T-helper 1 cell treated with Interleukin-12 subunit alpha and Interleukin-12 subunit beta and Interleukin-4 antibody, amounts not matched to agents 30 μg/mL and 1 μg/mL, for 36 hours (primary cell): ENCODE measurements around the gene PLAC1.

Experiments used
- H3K27ac Mint-ChIP-seq: one replicate; pipeline ENCODE4 v1.8.0; 2021; ENCODE audit warnings: mild to moderate bottlenecking, mixed read lengths
- H3K27me3 Mint-ChIP-seq: one replicate; pipeline ENCODE4 v1.8.0; 2021; ENCODE audit warnings: low read depth, mixed read lengths
- H3K36me3 Mint-ChIP-seq: one replicate; pipeline ENCODE4 v1.8.0; 2021; ENCODE audit warnings: low read depth, mixed read lengths
- H3K4me1 Mint-ChIP-seq: one replicate; pipeline ENCODE4 v1.8.0; 2021; ENCODE audit warnings: low read depth, mixed read lengths
- H3K4me3 Mint-ChIP-seq: one replicate; pipeline ENCODE4 v1.8.0; 2021; ENCODE audit warnings: mild to moderate bottlenecking, moderate library complexity, mixed read lengths
- H3K9me3 Mint-ChIP-seq: one replicate; pipeline ENCODE4 v1.8.0; 2021; ENCODE audit warnings: mixed read lengths

The PLAC1 gene

DNA sequence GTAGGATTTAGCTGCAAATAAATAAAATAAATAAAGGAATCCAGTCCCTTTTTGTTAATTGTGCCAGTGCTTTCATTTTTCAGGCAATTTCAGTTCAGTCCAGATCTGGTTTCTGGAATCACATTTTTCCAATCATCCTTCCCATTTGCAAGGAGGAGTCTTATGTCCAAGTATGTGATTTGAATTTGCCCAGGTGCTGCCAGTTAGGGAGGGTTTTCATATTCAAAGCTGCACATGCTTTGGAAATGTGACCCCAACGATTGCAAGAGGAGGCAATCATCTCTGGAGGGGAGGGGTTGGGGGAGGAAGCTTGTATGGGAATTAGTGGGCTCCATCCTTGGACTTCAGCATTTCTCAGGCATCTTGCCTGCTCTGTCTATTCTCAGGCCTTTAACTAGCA, 4.4 kb downstream of the PLAC1 start:
- Mint-ChIP-seq H3K27me3 (no peaks in the 10 kb centered on the region), H3K9me3 (no peaks in the 10 kb centered on the region), H3K36me3 (no peaks in the 10 kb centered on the region), H3K4me1 (peaks cover 7% of the 10 kb centered on the region), H3K27ac (no peak overlapping the region), H3K4me3 (no peak overlapping the region)

DNA sequence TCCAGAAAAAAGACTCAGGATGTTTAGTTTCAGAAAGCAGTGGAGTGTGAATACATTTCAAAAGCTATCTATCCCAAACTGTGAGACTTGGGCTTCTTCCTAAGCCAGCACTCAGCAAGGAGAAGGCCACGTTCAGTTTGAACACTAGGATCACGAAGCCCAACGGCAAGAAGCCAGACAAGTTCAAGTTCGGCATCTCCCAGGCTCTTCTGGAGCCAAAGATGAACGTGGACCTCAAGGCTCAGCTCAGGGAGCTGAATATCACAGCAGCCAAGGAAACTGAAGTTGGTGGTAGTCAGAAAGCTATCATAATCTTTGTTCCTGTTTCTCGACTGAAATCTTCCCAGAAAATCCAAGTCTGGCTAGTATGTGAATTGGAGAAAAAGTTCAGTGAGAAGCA, 7.6 kb downstream of the PLAC1 start:
- Mint-ChIP-seq H3K4me3 (no peak overlapping the region), H3K4me1 (peaks cover 7% of the 10 kb centered on the region), H3K9me3 (no peaks in the 10 kb centered on the region), H3K27me3 (no peaks in the 10 kb centered on the region), H3K27ac (no peak overlapping the region), H3K36me3 (no peaks in the 10 kb centered on the region)

DNA sequence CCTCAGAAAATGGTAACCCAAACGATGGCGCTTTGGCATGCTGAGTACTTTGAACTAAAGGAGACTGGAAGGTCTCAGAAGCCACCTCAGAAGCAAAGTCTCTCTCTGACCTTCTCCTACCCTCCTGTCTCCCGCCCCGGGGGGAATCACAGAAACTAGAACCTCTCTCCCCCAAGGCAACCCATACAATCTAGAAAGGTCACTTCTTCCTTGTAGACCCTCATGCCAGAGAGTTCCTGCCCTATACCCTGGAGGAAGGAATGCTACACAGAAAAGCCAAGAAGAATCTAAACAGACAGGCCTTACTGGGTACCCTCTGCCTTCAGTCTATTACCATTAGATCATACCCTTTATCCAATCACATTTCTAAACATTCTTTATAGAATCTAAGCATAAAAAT, 8.5 kb downstream of the PLAC1 start:
- Mint-ChIP-seq H3K4me3 (no peak overlapping the region), H3K4me1 (peaks cover 5% of the 10 kb centered on the region), H3K36me3 (no peaks in the 10 kb centered on the region), H3K9me3 (no peaks in the 10 kb centered on the region), H3K27ac (no peak overlapping the region), H3K27me3 (peaks cover 6% of the 10 kb centered on the region)

DNA sequence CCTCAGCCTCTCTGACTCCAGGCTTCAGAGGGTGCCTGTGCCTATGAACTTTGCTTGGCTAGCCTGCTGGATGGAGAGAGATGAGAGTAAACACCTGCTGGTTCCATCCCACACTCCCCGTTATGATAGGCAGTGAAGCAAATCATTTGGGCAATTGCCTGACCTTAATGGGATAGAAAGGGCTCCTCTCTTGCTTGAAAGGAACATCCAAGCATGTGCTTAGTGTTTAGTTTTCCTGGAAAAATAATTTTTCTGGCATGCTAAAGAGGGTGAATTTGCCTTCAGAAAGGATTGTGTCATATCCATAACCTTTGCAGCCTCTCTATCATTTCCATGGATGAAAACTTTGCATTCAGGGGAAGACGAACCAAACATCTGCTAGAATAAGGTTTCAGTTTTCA, 10.8 kb downstream of the PLAC1 start:
- Mint-ChIP-seq H3K4me1 (no peaks in the 10 kb centered on the region), H3K27ac (no peak overlapping the region), H3K27me3 (peaks cover 15% of the 10 kb centered on the region), H3K36me3 (no peaks in the 10 kb centered on the region), H3K9me3 (no peaks in the 10 kb centered on the region), H3K4me3 (no peak overlapping the region)

DNA sequence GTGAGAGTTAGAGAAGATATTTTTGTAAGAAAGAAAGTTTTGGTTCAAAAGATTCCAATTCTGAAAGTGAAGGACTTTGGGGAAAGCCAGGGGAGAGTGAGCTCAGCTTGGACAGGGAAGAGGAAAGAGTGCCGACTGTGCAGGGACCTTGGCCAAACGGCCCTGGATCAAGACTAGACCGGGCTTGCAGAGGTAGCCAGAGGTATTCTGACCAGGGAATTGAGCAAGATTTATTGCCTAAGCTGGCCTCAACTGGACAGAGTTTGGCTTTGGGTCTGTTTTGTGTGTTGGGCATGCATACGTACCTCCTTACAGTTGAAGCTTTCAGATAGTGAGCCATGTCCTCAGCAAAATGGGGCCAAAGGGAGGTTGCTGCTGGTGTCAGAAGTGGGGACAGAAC, 11.6 kb downstream of the PLAC1 start:
- H3K27me3 Mint-ChIP-seq: peaks cover 19% of the 10 kb centered on the region
- H3K27ac Mint-ChIP-seq: no peak overlapping the region
- H3K4me1 Mint-ChIP-seq: no peaks in the 10 kb centered on the region
- H3K4me3 Mint-ChIP-seq: no peak overlapping the region
- no peaks in the 10 kb centered on the region for H3K36me3 Mint-ChIP-seq
- no peaks in the 10 kb centered on the region for H3K9me3 Mint-ChIP-seq

DNA sequence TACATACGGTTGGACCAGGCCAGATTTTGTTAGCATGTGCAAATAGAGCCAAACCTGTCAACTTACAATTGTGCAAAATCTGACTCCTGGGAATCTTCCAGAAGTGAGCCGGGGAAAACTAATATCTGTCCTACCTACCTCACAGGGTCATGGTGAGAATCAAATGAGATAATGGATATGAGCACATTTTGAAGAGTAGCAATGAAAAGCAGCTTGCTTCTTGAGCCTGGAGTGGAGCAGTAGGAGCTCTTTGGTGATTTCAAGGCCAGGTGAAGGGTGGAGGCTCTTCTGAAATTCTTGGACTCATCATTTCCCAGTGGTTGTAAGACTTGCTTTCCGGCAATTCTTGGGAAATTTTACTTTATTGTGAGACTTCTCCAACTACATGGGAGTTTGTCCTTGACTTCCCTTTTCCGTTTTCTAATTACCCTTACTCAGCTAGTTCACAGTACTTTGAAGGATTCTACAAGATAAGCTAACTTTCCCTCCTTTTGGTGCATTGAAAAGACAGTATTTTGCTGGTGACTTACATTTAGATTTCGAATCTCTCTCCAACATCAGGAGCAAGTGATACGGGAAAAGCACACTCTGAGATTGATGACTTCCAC, 12.2 kb downstream of the PLAC1 start:
- Mint-ChIP-seq H3K27ac (no peak overlapping the region), H3K27me3 (peaks cover 19% of the 10 kb centered on the region), H3K4me3 (no peak overlapping the region), H3K9me3 (no peaks in the 10 kb centered on the region), H3K36me3 (no peaks in the 10 kb centered on the region), H3K4me1 (no peaks in the 10 kb centered on the region)

DNA sequence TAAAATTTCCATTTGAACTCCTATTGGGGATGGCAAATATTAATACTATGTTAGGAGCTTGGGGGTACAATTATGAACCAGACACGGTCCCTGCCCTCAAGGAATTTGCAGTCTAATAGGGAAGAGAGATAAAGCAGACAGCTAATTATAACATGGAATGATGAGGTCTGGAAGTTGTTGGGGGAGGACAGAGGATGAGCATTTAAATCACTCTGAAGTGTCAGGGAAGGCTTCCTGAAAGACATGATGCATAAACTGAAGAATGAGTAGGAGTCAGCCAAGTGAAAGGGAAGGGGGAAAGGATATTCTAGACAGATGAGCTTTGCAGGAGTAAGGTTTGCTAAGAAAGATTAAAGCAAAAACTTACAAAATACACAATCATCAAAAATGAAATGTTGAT, 15.9 kb downstream of the PLAC1 start:
- no peaks in the 10 kb centered on the region for H3K9me3 Mint-ChIP-seq
- H3K27me3 Mint-ChIP-seq: peaks cover 22% of the 10 kb centered on the region
- H3K36me3 Mint-ChIP-seq: no peaks in the 10 kb centered on the region
- no peaks in the 10 kb centered on the region for H3K4me1 Mint-ChIP-seq
- no peak overlapping the region for H3K27ac Mint-ChIP-seq
- no peak overlapping the region for H3K4me3 Mint-ChIP-seq

DNA sequence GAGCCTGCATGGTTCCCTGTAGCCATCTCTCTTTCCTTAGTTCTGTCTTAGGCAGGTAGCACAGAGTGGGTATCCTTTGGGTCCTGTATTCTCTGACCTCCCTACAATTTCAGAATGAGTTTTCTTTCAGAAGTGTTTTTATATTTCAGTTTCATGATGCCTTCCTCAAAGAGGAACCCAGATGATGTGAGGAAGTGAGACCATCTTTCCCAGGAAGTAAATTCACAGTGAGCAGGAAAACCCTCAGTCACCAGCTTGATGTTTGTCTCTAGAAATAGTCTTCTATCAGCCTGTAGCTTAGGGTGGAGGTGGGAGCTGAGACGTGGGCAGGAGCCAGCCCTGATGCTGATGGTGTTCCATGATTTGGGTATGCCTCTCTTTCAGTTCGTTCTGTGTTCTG, 16.9 kb downstream of the PLAC1 start:
- no peaks in the 10 kb centered on the region for H3K9me3 Mint-ChIP-seq
- H3K4me3 Mint-ChIP-seq: no peak overlapping the region
- H3K27ac Mint-ChIP-seq: no peak overlapping the region

DNA sequence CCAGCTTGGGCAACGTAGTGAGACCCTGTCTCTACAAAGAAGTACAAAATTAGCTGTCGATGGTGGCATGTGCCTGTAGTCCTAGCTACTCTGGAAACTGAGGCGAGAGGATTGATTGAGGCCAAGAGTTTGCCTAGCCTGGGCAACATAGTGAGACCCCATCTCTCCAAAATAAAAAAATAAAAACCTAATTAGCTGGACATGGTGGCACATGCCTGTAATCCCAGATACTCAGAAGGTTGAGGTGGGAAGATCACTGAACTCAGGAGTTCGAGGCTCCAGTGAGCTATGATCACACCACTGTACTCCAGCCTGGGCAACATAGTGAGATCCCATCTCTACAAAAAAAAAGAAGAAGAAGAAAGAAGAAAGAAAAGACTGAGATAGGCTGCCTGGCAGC, 17.4 kb downstream of the PLAC1 start:
- Mint-ChIP-seq H3K36me3 (no peaks in the 10 kb centered on the region), H3K4me1 (no peaks in the 10 kb centered on the region), H3K4me3 (no peak overlapping the region), H3K27me3 (peaks cover 22% of the 10 kb centered on the region), H3K9me3 (no peaks in the 10 kb centered on the region), H3K27ac (no peak overlapping the region)

More for the DNA sequence above, 16.9 kb downstream of the PLAC1 start:
- no peaks in the 10 kb centered on the region for H3K36me3 Mint-ChIP-seq
- peaks cover 22% of the 10 kb centered on the region for H3K27me3 Mint-ChIP-seq
- H3K4me1 Mint-ChIP-seq: no peaks in the 10 kb centered on the region

DNA sequence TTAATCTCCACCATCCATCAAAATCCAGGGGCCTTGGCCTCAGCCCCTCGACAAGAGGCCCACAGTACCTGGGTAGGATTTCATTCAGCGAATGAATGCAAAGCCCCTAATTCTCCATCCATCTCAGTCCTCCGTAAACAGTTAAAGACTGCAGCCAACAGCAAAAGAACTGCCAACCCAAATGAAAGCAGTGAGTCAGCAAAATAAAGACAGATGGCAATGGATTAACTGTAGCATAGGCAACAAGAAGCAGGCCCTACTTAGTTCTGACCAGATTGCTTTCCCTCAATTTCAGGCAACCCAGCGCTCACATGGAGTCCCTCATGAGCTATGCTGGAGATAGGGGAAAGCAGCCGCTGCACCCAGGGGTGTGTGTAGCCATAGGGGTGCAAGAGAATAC, 21.4 kb downstream of the PLAC1 start:
- Mint-ChIP-seq H3K36me3 (no peaks in the 10 kb centered on the region), H3K9me3 (no peaks in the 10 kb centered on the region), H3K27me3 (peaks cover 7% of the 10 kb centered on the region), H3K4me3 (no peak overlapping the region), H3K27ac (no peak overlapping the region), H3K4me1 (peaks cover 2% of the 10 kb centered on the region)

DNA sequence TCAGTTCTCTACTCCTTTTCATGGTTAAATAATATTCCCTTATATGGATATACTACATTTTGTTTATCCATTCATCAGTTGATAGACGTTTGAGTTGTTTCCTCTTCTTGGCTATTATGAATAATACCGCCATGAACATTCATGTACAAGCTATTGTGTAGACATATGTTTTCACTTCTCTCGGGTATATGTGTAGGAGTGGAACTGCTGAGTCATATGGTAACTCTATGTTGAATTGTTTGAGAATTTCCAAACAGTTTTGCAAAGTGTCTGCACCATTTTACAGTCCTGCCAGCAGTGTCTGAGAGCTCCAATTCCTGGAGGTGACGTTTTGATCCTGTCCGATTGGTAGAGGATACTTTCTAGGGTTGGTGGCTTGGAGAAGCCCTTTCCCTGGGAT, 23.6 kb downstream of the PLAC1 start:
- Mint-ChIP-seq H3K27me3 (peaks cover 3% of the 10 kb centered on the region), H3K4me1 (peaks cover 2% of the 10 kb centered on the region), H3K36me3 (no peaks in the 10 kb centered on the region), H3K27ac (no peak overlapping the region), H3K9me3 (no peaks in the 10 kb centered on the region), H3K4me3 (no peak overlapping the region)

DNA sequence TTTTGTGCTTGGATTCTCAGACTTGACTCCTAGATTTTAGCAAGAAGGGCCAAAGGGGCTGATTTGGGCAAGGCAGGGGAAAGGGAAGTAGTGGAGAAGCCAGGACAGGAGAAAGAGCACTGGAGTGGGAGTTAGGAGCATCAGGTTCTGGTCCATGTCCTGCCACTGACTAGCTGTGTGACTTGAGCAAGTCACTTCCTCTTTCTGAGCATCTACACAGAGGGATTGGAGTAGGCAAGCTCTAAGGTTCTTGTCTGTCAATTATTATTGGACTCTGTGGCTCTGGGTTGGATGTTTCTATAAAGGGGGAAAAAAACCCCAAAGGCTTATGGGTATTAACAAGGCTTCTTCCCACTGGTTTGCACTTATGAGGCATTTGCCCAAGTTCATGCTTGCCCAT, 24.4 kb downstream of the PLAC1 start:
- H3K9me3 Mint-ChIP-seq: no peaks in the 10 kb centered on the region
- H3K27ac Mint-ChIP-seq: no peak overlapping the region
- H3K27me3 Mint-ChIP-seq: peaks cover 3% of the 10 kb centered on the region
- H3K4me1 Mint-ChIP-seq: peaks cover 2% of the 10 kb centered on the region
- no peaks in the 10 kb centered on the region for H3K36me3 Mint-ChIP-seq
- H3K4me3 Mint-ChIP-seq: no peak overlapping the region

DNA sequence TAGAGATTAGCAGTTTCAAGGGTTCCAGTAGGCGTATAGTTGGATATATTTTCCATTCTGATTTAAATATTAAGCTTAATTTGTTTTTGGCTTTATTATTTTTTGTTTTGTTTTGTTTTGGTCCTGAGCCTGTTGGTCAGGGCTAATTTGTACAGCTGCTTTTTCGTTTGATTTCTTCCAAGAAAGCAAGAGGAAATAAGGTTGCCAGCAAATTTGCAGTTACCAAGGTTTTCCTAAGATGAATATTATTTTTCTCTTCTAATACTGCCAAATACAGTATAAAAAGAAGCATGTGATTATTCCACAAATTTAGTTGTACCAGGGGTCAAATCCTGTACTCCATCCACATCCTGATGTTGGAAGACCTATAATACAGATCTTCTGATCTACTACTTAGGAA, 24.9 kb downstream of the PLAC1 start:
- Mint-ChIP-seq H3K9me3 (no peaks in the 10 kb centered on the region), H3K27me3 (peaks cover 6% of the 10 kb centered on the region), H3K36me3 (no peaks in the 10 kb centered on the region), H3K27ac (no peak overlapping the region), H3K4me3 (no peak overlapping the region), H3K4me1 (peaks cover 2% of the 10 kb centered on the region)

DNA sequence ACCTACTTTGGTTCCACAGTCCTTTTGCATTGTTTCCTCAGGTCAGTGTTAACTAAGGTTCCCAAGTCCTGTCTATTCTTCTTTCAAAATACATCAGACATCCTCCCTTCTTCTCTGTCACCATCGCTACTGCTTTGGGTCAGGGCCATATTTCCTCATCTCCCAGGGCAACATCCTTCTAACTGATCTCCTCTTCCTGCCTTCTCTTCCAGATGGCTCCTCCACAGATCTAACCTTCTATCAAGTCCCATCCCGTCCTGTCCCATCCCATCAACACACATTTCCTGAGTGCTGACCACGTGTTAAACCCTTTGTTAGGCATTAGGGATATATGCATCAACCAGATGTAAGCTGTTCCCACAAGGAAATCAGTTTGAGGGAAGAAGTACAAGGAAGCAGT, 25.9 kb downstream of the PLAC1 start:
- no peak overlapping the region for H3K4me3 Mint-ChIP-seq
- peaks cover 2% of the 10 kb centered on the region for H3K4me1 Mint-ChIP-seq
- peaks cover 9% of the 10 kb centered on the region for H3K27me3 Mint-ChIP-seq
- H3K27ac Mint-ChIP-seq: no peak overlapping the region
- no peaks in the 10 kb centered on the region for H3K9me3 Mint-ChIP-seq
- no peaks in the 10 kb centered on the region for H3K36me3 Mint-ChIP-seq

DNA sequence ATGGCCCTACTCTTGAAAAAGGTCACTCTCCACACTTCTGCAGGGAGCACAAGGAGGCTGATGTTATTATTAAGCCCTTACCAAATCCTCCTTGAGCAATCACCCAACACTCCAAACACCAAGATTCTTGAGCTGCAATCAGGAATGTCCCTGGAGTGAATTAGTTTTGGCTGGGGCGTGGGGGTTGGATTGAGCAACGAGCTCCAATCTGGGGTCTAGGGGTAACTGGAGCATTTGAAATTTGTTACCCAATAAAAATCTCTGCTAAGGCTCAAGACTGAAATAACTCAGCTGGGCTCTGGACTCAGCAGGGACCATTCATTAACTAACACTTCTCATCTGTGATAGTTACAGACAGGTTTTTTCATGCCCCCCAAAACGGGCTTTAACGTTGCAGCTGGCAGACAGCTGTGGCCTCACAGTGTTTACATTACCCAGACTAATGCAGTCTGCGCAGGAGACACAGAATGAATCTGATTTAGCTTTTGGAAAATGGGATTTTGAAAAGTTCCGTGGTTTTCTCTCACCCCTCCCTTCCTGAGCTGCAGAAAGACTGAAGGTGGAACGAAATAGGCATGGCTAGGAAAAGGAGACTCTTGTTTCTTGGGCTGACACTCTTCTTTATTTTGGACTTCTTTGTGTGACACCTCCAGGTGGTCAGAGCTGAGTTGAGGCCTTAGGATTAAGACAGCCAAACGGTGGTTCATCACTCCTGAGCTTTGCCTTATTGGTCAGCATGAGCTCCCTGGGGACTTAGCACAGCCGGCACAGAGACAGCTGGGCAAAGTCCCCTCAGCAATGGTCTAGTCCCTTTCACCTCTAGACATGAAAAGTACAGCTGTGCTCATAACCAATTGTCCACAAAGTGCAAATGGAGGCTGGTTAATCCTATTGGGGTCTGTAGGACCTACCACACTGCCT, 26.6 kb downstream of the PLAC1 start:
- Mint-ChIP-seq H3K27me3 (peaks cover 9% of the 10 kb centered on the region), H3K9me3 (no peaks in the 10 kb centered on the region), H3K4me3 (no peak overlapping the region), H3K27ac (no peak overlapping the region), H3K4me1 (peaks cover 2% of the 10 kb centered on the region), H3K36me3 (no peaks in the 10 kb centered on the region)
